NT2/D1 (cell line): ENCODE results near the gene EPHA8.

ENCODE experiments used
- DNase-seq: peaks from one replicate; pipeline ENCODE4 v3.0.0-alpha.2; 2011; ENCODE audit warnings: low read depth, low spot score
- H3K27me3 ChIP-seq: 2 replicates; pipeline ENCODE4 v1.6.0; 2011; ENCODE audit warnings: mild to moderate bottlenecking; ENCODE audit not compliant: insufficient read length, insufficient read depth
- H3K36me3 ChIP-seq: 2 replicates; pipeline ENCODE4 v1.6.1; 2011; ENCODE audit warnings: mild to moderate bottlenecking, low read length, mixed read lengths; ENCODE audit not compliant: insufficient read depth, insufficient read length
- H3K4me1 ChIP-seq: 2 replicates; pipeline ENCODE4 v1.5.1; 2011; ENCODE audit not compliant: insufficient read depth, insufficient read length
- H3K4me3 ChIP-seq: 2 replicates; pipeline ENCODE4 v1.5.1; 2011; ENCODE audit warnings: low read depth; ENCODE audit not compliant: insufficient read length
- H3K9ac ChIP-seq: 2 replicates; pipeline ENCODE4 v1.6.0; 2011; ENCODE audit warnings: low read depth; ENCODE audit not compliant: insufficient read length
- H3K9me3 ChIP-seq: 2 replicates; pipeline ENCODE4 v1.5.1; 2011; ENCODE audit warnings: mild to moderate bottlenecking, low read length; ENCODE audit not compliant: insufficient read depth
- SUZ12 ChIP-seq: IDR thresholded peaks from 2 replicates; pipeline ENCODE4 v1.6.1; 2011; ENCODE audit not compliant: insufficient read length, insufficient read depth; ENCODE audit errors: extremely low read depth
- YY1 ChIP-seq: IDR thresholded peaks from 2 replicates; pipeline ENCODE4 v1.6.1; 2011; ENCODE audit not compliant: insufficient read length, insufficient read depth
- ZNF274 ChIP-seq: IDR thresholded peaks from 2 replicates; pipeline ENCODE4 v1.6.1; 2011; ENCODE audit warnings: mild to moderate bottlenecking, low read depth, low read length

EPHA8 gene

GRCh38 chr1:22586356-22587130, 23.3 kb downstream of the EPHA8 start:
- Histone ChIP-seq H3K36me3 (no peaks in the 10 kb centered on the region), H3K27me3 (no peaks in the 10 kb centered on the region), H3K9ac (no peak overlapping the region), H3K4me1 (peaks cover 8% of the 10 kb centered on the region), H3K4me3 (no peak overlapping the region), H3K9me3 (no peaks in the 10 kb centered on the region)
- no peak for TF ChIP-seq ZNF274
- TF ChIP-seq SUZ12: no peak
- TF ChIP-seq YY1: no peak
- DNase-seq: no peak

- H3K27me3 ChIP-seq: no peaks in the 10 kb centered on the region
Observed at GRCh38 chr1:22587247-22587646, 24.0 kb downstream of the EPHA8 start.

DNA sequence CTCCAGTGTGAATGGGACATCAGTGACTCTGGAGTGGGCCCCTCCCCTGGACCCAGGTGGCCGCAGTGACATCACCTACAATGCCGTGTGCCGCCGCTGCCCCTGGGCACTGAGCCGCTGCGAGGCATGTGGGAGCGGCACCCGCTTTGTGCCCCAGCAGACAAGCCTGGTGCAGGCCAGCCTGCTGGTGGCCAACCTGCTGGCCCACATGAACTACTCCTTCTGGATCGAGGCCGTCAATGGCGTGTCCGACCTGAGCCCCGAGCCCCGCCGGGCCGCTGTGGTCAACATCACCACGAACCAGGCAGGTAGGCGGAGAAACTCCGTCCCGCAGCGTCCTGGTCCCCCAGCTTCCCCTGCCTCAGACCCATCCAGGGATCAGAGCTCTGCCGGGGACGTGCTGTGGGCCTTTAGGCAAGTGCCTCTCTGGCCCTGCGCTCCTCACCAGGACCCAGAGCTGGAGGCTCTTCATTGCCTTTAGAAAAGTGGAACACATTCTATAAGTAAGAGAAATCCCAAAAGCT, 25.7 kb downstream of the EPHA8 start:
- Histone ChIP-seq H3K9me3 (no peaks in the 10 kb centered on the region), H3K4me3 (no peak overlapping the region), H3K36me3 (no peaks in the 10 kb centered on the region), H3K4me1 (peaks cover 10% of the 10 kb centered on the region), H3K27me3 (no peaks in the 10 kb centered on the region), H3K9ac (no peak overlapping the region)
- no peak for DNase-seq
- TF ChIP-seq YY1 (no peak), SUZ12 (no peak), ZNF274 (no peak)

More at GRCh38 chr1:22587247-22587646, 24.0 kb downstream of the EPHA8 start:
- H3K4me3 ChIP-seq: no peak overlapping the region
- no peak for DNase-seq
- no peak overlapping the region for H3K9ac ChIP-seq
- H3K36me3 ChIP-seq: no peaks in the 10 kb centered on the region
- no peaks in the 10 kb centered on the region for H3K9me3 ChIP-seq
- TF ChIP-seq YY1 (no peak), SUZ12 (no peak), ZNF274 (no peak)
- peaks cover 13% of the 10 kb centered on the region for H3K4me1 ChIP-seq

- no peak for TF ChIP-seq YY1
- no peak for TF ChIP-seq ZNF274
- TF ChIP-seq SUZ12: no peak
- H3K4me1 ChIP-seq: peaks cover 7% of the 10 kb centered on the region
- no peak overlapping the region for H3K4me3 ChIP-seq
- no peak for DNase-seq
- no peaks in the 10 kb centered on the region for H3K36me3 ChIP-seq
- no peaks in the 10 kb centered on the region for H3K27me3 ChIP-seq
- H3K9ac ChIP-seq: no peak overlapping the region
- H3K9me3 ChIP-seq: no peaks in the 10 kb centered on the region
Observed at GRCh38 chr1:22591576-22591975, 28.3 kb downstream of the EPHA8 start.

- Histone ChIP-seq H3K27me3 (no peaks in the 10 kb centered on the region), H3K4me1 (peaks cover 7% of the 10 kb centered on the region), H3K4me3 (no peak overlapping the region), H3K9ac (no peak overlapping the region), H3K9me3 (no peaks in the 10 kb centered on the region), H3K36me3 (no peaks in the 10 kb centered on the region)
- TF ChIP-seq YY1 (no peak), ZNF274 (no peak), SUZ12 (no peak)
- DNase-seq: no peak
Observed at GRCh38 chr1:22592051-22592450, 28.8 kb downstream of the EPHA8 start.

GRCh38 chr1:22592919-22593790, 29.9 kb downstream of the EPHA8 start:
- Histone ChIP-seq H3K4me3 (no peak overlapping the region), H3K9ac (no peak overlapping the region), H3K4me1 (peaks cover 7% of the 10 kb centered on the region), H3K27me3 (no peaks in the 10 kb centered on the region), H3K36me3 (no peaks in the 10 kb centered on the region), H3K9me3 (no peaks in the 10 kb centered on the region)
- DNase-seq: no peak
- TF ChIP-seq SUZ12 (no peak), YY1 (no peak), ZNF274 (no peak)

DNA sequence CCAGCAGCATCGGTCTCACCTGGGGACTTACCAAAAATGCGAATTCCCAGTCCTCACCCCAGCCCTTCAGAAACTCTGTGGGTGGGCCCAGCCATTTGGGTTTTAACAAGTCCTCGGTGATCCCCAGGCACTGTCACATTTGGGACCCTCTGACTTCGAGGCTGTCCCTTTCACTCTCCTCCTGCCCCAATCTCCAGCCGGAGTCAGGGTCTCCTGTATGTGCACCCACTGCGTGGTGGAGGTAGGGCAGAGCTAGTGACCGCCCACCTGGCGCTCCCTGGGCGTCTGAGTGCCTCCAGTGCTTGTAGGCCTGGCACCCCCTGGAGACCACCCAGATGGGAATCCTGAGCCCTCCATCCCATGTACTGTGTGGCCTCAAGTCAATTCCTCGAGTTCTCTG, 31.1 kb downstream of the EPHA8 start:
- no peak overlapping the region for H3K4me3 ChIP-seq
- H3K27me3 ChIP-seq: no peaks in the 10 kb centered on the region
- H3K36me3 ChIP-seq: no peaks in the 10 kb centered on the region
- TF ChIP-seq SUZ12 (no peak), YY1 (no peak)
- H3K9ac ChIP-seq: no peak overlapping the region
- H3K9me3 ChIP-seq: no peaks in the 10 kb centered on the region
- H3K4me1 ChIP-seq: peaks cover 7% of the 10 kb centered on the region
- DNase-seq: no peak
